Measurements from ENCODE around the gene APP.

The APP gene

DNA sequence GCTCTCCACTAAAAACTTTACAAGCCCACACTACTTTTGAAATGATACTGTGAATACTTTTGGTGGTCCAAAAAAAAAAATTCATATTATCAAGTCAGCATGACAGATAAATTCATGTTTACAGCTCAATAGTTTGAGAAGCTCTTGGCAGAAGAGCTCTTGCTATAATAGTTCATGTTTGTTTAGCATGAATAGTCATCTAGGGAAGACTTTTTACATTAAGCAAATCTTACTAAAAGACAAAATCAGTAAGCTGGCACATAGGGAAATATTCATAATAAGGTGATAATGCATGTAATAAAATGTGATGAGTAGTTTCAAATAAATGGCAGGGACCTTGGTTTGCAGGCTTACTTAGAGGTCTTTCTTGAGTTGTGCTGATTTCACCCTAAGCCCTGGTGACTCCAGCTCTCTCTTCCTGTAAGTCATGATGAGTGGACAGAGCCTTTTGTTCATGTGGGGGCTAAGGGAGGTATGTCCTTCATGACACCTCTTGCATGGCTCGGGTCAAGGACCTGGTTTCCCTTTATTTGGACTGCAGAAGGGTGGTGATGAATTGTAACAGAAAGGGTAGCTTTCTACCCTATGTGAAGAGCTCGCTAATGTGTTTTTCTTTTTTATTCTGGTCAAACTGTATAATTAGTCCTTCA lies 269.1 kb downstream of the APP start:
- TF ChIP-seq ZBTB7A (IDR thresholded peaks at IDR 0.05; ENCODE audit: low read depth): no peak
- TF ChIP-seq EP300 (IDR thresholded peaks at IDR 0.05; ENCODE audit: borderline replicate concordance): no peak
- TF ChIP-seq, protein P1, sequence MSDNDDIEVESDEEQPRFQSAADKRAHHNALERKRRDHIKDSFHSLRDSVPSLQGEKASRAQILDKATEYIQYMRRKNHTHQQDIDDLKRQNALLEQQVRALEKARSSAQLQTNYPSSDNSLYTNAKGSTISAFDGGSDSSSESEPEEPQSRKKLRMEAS (IDR thresholded peaks at IDR 0.05): no peak
- no peak for TF ChIP-seq YY1 (IDR thresholded peaks at IDR 0.05; ENCODE audit: low read depth)
- no peak for TF ChIP-seq NFIC (IDR thresholded peaks at IDR 0.05)
- TF ChIP-seq RAD21 (IDR thresholded peaks at IDR 0.05; ENCODE audit: low read depth): no peak
- TF ChIP-seq TEAD4 (IDR thresholded peaks at IDR 0.05): no peak
- TF ChIP-seq, protein P2, sequence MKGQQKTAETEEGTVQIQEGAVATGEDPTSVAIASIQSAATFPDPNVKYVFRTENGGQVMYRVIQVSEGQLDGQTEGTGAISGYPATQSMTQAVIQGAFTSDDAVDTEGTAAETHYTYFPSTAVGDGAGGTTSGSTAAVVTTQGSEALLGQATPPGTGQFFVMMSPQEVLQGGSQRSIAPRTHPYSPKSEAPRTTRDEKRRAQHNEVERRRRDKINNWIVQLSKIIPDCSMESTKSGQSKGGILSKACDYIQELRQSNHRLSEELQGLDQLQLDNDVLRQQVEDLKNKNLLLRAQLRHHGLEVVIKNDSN (IDR thresholded peaks at IDR 0.05): no peak

DNA sequence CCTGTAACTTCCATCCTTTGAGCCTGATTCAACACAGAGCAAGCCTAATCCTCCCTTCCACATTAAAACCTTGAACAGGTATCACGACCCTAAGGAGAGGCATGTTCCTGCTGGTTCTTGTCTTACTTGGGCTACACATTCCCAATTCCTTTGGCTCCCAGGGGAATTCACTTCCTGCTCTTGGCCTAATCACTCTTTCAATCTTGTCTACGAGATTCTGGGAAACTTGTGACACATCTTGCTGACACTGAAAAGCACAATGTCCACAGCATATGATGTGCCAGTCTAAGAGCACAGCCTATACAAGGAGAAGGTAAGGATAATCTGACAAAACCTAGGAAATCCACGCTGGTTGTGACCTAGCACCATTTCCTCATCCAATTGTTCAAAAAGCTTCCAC lies 271.9 kb downstream of the APP start:
- TF ChIP-seq TCF12 (IDR thresholded peaks at IDR 0.05; ENCODE audit: low read depth) (no peak), ZBTB7A (IDR thresholded peaks at IDR 0.05; ENCODE audit: low read depth) (no peak), TEAD4 (IDR thresholded peaks at IDR 0.05) (no peak), YY1 (IDR thresholded peaks at IDR 0.05; ENCODE audit: low read depth) (no peak), CREB1 (IDR thresholded peaks at IDR 0.05; ENCODE audit: low read depth) (no peak), RAD21 (IDR thresholded peaks at IDR 0.05; ENCODE audit: low read depth) (no peak), FOXM1 (IDR thresholded peaks at IDR 0.05; ENCODE audit: borderline replicate concordance, low read depth) (no peak), TAF1 (IDR thresholded peaks at IDR 0.05; ENCODE audit: low read depth) (no peak), EP300 (IDR thresholded peaks at IDR 0.05; ENCODE audit: borderline replicate concordance) (no peak), CEBPB (IDR thresholded peaks at IDR 0.05) (no peak), EGR1 (IDR thresholded peaks at IDR 0.05) (no peak), NFIC (IDR thresholded peaks at IDR 0.05) (no peak)
- TF ChIP-seq, protein P1 (IDR thresholded peaks at IDR 0.05): no peak
- TF ChIP-seq, protein P2 (IDR thresholded peaks at IDR 0.05): no peak
- TF ChIP-seq, protein P3, sequence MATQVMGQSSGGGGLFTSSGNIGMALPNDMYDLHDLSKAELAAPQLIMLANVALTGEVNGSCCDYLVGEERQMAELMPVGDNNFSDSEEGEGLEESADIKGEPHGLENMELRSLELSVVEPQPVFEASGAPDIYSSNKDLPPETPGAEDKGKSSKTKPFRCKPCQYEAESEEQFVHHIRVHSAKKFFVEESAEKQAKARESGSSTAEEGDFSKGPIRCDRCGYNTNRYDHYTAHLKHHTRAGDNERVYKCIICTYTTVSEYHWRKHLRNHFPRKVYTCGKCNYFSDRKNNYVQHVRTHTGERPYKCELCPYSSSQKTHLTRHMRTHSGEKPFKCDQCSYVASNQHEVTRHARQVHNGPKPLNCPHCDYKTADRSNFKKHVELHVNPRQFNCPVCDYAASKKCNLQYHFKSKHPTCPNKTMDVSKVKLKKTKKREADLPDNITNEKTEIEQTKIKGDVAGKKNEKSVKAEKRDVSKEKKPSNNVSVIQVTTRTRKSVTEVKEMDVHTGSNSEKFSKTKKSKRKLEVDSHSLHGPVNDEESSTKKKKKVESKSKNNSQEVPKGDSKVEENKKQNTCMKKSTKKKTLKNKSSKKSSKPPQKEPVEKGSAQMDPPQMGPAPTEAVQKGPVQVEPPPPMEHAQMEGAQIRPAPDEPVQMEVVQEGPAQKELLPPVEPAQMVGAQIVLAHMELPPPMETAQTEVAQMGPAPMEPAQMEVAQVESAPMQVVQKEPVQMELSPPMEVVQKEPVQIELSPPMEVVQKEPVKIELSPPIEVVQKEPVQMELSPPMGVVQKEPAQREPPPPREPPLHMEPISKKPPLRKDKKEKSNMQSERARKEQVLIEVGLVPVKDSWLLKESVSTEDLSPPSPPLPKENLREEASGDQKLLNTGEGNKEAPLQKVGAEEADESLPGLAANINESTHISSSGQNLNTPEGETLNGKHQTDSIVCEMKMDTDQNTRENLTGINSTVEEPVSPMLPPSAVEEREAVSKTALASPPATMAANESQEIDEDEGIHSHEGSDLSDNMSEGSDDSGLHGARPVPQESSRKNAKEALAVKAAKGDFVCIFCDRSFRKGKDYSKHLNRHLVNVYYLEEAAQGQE (IDR thresholded peaks at IDR 0.05; ENCODE audit: low read depth): no peak

DNA sequence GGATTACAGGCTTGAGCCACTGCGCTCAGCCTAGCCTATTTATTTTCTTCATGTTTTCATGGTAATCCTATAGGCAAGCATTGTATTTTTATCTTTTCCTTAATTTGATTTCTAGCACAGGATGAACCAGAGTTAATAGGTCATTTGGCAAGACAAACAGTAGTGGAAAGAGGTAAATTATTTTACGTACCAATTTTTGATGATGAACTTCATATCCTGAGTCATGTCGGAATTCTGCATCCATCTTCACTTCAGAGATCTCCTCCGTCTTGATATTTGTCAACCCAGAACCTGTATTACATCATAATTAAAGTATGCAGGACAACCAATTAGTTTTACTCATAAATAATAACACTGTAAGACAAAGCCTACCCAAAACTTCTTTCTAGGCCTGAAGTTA lies 273.2 kb downstream of the APP start:
- TF ChIP-seq EGR1 (IDR thresholded peaks at IDR 0.05) (no peak), FOXM1 (IDR thresholded peaks at IDR 0.05; ENCODE audit: borderline replicate concordance, low read depth) (no peak), EP300 (IDR thresholded peaks at IDR 0.05; ENCODE audit: borderline replicate concordance) (no peak), YY1 (IDR thresholded peaks at IDR 0.05; ENCODE audit: low read depth) (no peak), CREB1 (IDR thresholded peaks at IDR 0.05; ENCODE audit: low read depth) (no peak), NFIC (IDR thresholded peaks at IDR 0.05) (no peak), CEBPB (IDR thresholded peaks at IDR 0.05) (no peak), ZBTB7A (IDR thresholded peaks at IDR 0.05; ENCODE audit: low read depth) (no peak), TCF12 (IDR thresholded peaks at IDR 0.05; ENCODE audit: low read depth) (no peak), TAF1 (IDR thresholded peaks at IDR 0.05; ENCODE audit: low read depth) (no peak), RAD21 (IDR thresholded peaks at IDR 0.05; ENCODE audit: low read depth) (no peak), TEAD4 (IDR thresholded peaks at IDR 0.05) (no peak)
- TF ChIP-seq, protein P1 (IDR thresholded peaks at IDR 0.05): no peak
- TF ChIP-seq, protein P3 (IDR thresholded peaks at IDR 0.05; ENCODE audit: low read depth): no peak
- TF ChIP-seq, protein P2 (IDR thresholded peaks at IDR 0.05): no peak

DNA sequence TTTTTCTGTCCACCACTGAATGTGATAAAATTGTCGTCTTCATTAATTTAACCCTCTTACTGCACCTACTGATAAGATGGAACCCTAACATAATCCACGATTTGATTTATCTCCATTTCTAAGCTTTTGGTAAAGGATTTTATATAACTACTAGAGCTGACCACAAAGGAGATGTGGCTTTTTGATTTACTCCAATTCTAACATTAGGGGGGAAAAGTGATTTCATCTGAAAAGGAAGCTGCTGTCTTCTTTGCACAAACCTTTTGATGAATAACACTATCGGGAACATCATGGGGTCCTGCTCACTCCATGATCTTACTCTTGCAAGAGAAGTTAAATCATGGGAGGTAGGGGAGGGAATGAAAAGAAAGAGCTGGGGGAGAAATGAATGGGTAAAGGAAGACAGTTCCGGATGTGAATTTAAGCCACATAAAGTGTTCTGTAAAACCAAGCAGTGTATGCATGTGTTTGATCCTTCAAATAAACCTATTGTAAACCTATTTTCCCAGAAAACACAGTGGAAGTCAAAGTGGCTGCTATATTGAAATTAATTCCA lies 274.0 kb downstream of the APP start:
- no peak for TF ChIP-seq FOXM1 (IDR thresholded peaks at IDR 0.05; ENCODE audit: borderline replicate concordance, low read depth)
- no peak for TF ChIP-seq YY1 (IDR thresholded peaks at IDR 0.05; ENCODE audit: low read depth)
- TF ChIP-seq, protein P1 (IDR thresholded peaks at IDR 0.05): no peak
- no peak for TF ChIP-seq CREB1 (IDR thresholded peaks at IDR 0.05; ENCODE audit: low read depth)
- TF ChIP-seq, protein P3 (IDR thresholded peaks at IDR 0.05; ENCODE audit: low read depth): no peak
- TF ChIP-seq, protein P2 (IDR thresholded peaks at IDR 0.05): no peak
- no peak for TF ChIP-seq NFIC (IDR thresholded peaks at IDR 0.05)
- TF ChIP-seq CEBPB (IDR thresholded peaks at IDR 0.05): no peak
- no peak for TF ChIP-seq TCF12 (IDR thresholded peaks at IDR 0.05; ENCODE audit: low read depth)
- no peak for TF ChIP-seq EGR1 (IDR thresholded peaks at IDR 0.05)
- no peak for TF ChIP-seq RAD21 (IDR thresholded peaks at IDR 0.05; ENCODE audit: low read depth)
- TF ChIP-seq EP300 (IDR thresholded peaks at IDR 0.05; ENCODE audit: borderline replicate concordance): no peak
- TF ChIP-seq ZBTB7A (IDR thresholded peaks at IDR 0.05; ENCODE audit: low read depth): no peak
- no peak for TF ChIP-seq TAF1 (IDR thresholded peaks at IDR 0.05; ENCODE audit: low read depth)
- no peak for TF ChIP-seq TEAD4 (IDR thresholded peaks at IDR 0.05)

Measured in Ishikawa (cell line).